NCI-H1105 treated with DMSO at 0.1 percent for 48 hours (cell line): ENCODE results near the gene CLRN3.

Source experiments
- DNase-seq: peaks from one replicate; lab custom pipeline; 2025; lab: John Stamatoyannopoulos, UW

CLRN3 gene, protein sequence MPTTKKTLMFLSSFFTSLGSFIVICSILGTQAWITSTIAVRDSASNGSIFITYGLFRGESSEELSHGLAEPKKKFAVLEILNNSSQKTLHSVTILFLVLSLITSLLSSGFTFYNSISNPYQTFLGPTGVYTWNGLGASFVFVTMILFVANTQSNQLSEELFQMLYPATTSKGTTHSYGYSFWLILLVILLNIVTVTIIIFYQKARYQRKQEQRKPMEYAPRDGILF

GRCh38 chr10:127892743-127893142, at the start of gene CLRN3:
Gene CLRN3, minus strand, starts transcription at chr10:127892941. Its CDS starts 157 bp downstream, at chr10:127892784.
- no peak for DNase-seq

DNA sequence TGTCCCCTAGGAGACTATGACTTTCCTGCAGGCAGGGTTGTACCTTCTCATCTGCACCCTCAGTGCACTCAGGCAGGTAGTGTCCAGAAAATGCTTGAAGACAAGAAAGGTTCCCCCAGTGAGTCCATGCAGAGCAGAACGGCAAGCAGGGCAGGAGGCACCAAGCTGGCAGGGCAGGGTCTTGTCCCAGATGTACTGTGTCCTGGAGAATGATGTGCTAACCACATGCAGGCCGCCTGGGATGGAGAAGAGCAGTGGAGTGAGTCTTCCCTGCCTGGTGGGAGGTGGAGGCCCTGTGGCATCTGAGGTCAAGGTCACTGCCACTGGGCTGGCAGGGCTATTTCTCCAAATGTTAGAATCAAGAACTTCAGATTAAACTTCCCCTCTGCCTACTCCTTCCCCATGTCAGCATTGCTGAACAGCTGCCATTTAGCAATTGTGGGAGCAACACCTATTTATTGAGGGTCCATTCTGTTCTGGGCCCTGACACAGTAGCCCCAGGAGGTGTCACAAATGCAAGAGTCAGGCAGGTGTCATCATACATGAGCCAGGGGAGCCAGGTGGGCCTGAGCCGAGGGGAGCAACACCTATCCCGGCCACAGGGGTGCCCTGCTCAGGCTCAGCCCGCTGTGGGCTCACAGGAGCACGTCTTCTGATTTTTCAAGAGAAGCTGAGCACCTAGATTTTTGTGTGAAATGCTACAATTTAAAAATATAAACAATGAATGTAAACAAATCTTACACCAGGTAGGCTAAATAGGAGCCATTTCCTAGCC, 48.3 kb upstream of the CLRN3 start:
- no peak for DNase-seq

GRCh38 chr10:127939786-127940330, 47.1 kb upstream of the CLRN3 start:
- DNase-seq, result peak; percentile 16

DNA sequence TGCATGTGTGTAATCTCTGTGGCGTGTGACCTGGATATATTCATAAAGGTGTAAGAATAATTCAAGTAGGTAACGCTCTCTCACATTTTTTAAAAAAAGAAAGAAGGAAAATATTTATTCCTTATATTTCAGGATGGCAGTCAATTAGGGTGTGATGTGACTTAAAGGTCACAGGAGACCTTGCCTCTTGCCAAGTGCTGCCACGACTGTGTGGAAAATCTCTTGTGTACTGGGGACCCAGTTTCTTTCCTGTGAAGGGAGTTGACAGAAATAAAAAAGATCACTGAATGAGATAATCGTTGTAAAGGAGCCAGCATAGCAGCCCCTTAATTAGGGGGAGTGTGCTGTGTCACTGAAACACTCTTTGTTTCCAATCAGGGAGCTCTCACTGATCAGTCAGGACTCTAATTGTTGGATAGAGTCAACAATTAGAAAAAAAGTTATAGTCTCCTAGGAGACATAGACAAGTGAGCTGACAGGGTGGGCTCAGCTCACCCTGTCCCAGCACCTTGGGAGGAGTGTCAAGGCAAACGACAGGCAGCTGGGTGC, 45.2 kb upstream of the CLRN3 start:
- DNase-seq, result peak; percentile 27

DNA sequence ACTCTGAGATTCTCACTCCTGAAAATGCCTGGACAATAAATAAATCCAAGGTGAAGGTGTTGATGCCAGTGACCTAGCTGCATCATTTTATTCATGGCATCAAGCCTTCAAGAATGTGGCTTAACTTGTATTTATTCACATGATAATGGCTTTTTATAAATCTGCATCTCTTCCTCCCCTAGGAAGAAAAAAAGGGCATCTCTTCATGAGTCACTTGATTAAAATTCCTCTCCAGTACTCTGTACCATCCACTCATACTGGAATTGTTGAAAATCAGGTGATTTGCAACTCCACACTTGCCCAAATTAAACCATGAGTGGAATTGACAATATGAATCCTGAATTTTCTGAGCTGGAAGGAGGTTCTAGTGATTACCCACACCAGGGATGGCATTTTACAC, 44.3 kb upstream of the CLRN3 start:
- DNase-seq, result no peak

- DNase-seq, result no peak
These were observed 42.4 kb upstream of the CLRN3 start for GRCh38 chr10:127935071-127935561.

- DNase-seq, result no peak
These were observed 41.6 kb upstream of the CLRN3 start for GRCh38 chr10:127934383-127934782.

DNA sequence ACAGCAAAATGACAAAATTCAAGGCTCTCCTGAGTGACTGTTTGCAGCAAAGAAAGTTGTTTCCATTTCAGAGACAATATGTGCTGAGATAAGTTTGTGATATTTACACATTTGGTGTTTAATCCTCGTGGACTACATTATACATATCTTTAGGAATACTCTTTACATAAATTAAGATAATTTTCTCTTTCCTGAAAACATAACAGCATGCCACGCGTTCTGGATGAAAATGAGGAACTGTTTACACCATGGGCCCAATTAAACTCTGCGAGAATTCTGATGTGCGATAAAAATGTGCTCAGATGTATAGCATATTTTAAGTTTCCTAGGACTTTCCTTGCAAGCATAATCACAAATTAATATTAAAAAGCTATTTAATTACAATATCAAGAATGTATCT, 40.5 kb upstream of the CLRN3 start:
- DNase-seq, result no peak

DNA sequence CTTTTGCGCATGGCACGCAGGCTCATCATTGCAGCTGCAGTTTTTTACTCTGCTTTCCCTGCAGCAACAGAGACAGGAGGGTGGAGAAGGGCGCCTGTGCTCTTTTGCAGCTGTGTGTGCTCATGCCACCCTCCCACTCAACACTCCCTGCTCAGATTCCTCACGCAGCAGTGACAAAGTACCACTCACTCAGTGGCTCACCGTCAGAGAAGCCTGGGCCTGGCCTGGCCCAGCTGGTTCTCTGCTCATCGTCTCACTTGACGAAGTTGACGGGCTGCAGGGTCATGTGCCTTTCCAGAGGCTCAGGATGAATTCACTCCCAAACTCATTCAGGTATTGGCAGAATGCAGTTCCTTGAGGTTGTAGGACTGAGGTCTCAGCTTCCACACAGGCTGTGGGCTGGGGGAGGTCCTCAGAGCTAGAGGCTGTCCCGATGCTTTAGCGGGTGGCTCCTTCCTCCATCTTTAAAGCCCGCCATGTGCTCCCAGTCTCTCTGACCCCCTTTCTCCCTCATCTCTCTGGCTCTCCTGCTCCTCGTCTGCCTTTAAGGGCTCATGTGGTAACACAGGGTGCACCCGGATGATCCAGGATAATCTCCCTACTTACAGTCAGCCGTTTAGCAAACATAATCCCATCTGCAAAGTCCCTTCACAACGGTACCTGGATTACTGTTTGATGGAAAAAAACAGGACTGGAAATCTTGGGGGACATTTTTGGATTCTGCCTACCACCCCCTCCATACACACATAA, 40.0 kb upstream of the CLRN3 start:
- DNase-seq, result no peak

DNA sequence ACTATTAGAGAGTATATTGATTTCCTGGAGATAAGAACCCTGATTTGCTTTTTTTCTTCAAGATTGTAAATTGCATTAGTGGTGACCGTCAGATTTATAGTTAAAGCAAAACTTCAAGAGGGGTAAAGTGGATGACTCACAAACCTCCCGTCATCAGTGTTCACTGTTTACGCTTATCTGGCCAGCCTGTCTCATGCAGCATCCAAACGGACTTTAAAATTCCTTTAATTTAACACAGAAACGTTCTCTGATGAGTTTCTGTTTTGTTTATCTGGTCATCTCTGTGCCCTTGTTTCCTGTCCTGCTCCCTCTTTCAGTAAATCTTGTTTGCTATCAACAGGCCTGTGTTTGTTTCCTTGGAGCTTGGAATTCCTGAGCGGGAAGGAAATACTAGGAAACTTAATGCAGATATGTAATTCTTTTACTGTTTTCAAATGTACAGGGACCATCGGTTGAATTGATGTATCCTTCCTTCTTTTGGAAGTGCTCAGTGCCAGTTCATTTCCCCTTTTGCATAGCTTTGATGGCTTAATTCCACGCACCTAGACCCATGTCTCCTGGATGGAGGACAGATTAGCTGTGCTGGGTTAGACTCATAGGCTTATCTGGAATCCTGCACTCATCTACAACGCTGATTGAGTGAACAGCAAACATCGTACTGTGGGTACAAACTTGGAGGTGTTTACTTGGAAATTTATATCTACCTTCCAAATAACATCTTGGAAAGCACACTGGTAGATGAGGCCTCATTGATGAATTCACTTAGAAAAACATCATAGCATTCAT, 35.5 kb upstream of the CLRN3 start:
- DNase-seq, result no peak

GRCh38 chr10:127926455-127926854, 33.7 kb upstream of the CLRN3 start:
- DNase-seq, result no peak

GRCh38 chr10:127925471-127926207, 32.9 kb upstream of the CLRN3 start:
- no peak for DNase-seq

GRCh38 chr10:127923646-127924045, 30.9 kb upstream of the CLRN3 start:
- no peak for DNase-seq

DNA sequence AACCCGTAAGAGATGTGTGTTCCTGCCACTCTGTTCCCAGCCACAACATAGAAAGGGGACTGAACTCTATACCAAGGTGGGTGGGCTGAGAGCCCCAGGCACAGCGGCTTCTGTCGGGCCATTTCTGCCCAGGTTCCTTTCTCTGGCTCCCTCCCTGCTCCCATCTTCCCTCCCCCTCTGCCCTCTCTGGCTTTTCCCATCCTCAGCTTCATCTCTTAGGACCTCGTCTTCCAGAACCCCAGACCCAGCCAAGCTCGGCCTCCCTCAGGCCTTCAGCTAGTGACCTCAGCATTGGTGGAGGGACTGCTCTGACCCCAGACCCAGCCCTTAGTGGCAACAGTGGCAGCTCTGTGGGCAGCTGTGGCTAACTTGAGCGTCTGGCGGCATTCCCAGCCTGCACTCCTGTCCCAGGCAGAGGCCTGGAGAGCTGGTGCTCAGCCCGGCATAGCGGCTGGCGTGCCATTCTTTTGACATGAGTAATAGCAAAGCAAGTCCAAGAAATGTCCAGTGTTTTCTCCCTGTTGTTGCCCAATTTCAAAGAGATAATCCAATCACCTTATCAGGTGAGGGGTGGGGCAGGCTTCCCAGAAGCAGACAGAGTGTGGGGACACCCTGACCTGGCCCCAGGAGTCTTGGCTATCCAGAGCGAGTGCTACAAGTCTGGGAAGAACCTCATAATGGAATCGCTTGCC, 30.1 kb upstream of the CLRN3 start:
- DNase-seq, result no peak

- no peak for DNase-seq
These were observed 29.5 kb upstream of the CLRN3 start for GRCh38 chr10:127922206-127922605.

- no peak for DNase-seq
These were observed 29.0 kb upstream of the CLRN3 start for GRCh38 chr10:127921753-127922145.

- no peak for DNase-seq
These were observed 28.5 kb upstream of the CLRN3 start for GRCh38 chr10:127921075-127921752.

DNA sequence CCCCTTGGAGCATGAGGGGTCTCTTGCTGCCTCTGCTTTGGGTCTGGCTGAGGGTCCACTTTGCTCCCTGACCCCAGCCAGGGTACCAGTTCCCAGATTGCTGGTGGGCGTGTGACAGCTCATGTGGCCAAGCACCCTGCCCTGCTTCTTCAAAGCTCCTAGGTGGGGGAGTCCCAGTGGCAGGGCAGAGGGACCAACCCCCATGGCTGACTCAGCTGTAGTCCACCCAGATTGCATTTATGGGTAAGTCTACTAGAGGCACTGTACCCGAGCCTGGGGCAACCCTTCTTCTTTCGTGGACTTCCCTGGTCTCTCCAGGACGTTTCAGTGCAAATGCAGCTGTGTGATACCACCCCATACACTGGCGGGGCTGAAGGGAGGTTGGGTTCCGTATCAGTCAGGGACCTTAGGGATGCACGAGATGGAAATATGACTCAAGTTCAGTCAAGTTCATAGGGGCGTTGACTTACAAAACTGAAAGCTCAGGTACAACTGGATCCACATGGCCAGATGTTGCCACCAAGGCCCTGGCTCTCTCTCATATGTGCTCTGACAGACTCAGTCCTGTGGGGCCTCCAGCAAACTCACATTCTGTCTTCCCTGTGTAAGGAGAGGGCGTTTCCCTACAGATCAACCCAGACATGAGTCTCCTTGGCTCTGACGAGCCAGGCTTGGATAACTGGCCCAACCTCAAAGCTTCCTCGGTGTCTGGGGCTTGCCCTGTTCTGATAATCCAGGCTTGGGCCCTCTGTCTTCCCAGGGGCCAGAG, 27.7 kb upstream of the CLRN3 start:
- DNase-seq, result no peak
